ENCODE results near the gene TMEM86A.

DNA sequence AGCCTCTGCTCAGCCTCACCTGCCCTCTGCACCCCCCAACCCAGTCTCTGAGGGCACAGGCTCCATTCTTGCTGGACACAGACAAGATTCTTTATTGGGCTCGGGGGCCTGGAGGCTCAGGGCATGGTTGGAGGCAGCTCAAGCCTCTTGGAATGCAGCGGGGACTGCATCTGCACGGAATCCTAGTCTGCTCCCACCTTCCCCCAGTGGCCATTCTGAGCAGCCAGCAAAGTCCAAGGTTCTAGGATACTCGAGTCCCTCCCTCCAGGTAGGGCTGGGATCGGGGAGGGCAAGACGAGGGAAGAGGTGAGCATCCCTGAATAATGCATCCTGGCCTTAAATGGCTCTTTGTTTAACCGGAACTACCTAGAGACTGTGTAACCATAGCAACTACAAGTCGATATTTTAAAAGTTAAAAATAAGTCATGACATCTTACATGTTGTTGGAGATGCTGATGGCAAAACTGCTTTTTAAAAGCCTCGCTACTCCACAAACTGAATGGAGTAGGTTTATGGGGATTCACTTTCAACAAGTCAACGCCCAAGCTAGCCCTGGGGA is 38.1 kb downstream of the TMEM86A start:
- TF ChIP-seq POLR2A (IDR thresholded peaks at IDR 0.05): no peak
- TF ChIP-seq, protein P1, sequence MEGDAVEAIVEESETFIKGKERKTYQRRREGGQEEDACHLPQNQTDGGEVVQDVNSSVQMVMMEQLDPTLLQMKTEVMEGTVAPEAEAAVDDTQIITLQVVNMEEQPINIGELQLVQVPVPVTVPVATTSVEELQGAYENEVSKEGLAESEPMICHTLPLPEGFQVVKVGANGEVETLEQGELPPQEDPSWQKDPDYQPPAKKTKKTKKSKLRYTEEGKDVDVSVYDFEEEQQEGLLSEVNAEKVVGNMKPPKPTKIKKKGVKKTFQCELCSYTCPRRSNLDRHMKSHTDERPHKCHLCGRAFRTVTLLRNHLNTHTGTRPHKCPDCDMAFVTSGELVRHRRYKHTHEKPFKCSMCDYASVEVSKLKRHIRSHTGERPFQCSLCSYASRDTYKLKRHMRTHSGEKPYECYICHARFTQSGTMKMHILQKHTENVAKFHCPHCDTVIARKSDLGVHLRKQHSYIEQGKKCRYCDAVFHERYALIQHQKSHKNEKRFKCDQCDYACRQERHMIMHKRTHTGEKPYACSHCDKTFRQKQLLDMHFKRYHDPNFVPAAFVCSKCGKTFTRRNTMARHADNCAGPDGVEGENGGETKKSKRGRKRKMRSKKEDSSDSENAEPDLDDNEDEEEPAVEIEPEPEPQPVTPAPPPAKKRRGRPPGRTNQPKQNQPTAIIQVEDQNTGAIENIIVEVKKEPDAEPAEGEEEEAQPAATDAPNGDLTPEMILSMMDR (IDR thresholded peaks at IDR 0.05): no peak

Data from body of pancreas (tissue), 4 donors.